SIG-M5 (cell line): ENCODE measurements around the gene C2orf81.
"Not testable (repeated sequence)": the region's sequence is repeated elsewhere in the genome, so short reads cannot be mapped to it uniquely, and the experiment has no call there.

Experiments used
- DNase-seq: peaks from one replicate; lab custom pipeline; 2025; lab: John Stamatoyannopoulos, UW

Gene C2orf81

DNA sequence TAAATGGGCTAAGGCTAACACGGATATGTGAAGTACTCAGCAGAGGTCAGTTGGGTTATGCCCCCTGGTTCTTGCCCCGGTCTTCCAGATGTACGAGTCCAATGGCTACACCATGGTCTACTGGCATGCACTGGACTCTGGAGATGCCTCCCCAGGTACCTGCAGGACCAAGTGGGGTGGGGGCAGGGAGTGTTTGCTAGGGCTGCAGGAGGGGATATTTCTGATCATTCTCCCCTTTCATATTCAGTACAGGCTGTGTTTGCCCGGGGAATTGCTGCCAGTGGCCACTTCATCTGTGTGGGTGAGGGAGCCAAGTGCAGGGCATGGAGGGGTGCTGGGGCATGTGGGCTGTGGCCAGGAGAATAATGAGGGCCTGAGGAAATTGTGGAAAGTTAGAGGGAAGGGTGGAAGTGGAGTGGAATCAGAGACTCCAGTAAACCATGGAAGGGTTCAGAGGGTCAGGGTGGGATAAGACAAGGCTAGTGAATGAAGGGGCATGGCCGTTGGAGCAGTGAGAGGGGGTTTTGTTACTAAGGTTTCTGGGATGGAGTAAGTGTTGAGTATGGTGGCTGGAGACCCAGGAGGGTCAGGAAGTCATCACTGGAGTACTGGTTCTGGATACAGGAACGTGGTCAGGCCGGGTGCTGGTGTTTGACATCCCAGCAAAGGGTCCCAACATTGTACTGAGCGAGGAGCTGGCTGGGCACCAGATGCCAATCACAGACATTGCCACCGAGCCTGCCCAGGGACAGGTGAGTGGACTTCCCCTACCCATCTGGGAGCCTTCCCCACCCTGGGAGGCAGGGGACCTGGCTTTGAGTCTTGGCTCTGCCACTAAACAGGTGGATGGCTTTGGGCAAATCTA is 2.0 kb upstream of the C2orf81 start:
- DNase-seq = no peak

GRCh38 chr2:74420443-74421103 is 846 bp downstream of the C2orf81 start:
- not testable (repeated sequence) for DNase-seq

- no peak for DNase-seq
Measured at GRCh38 chr2:74420006-74420405, 1.4 kb downstream of the C2orf81 start.

- no peak for DNase-seq
Measured at GRCh38 chr2:74419345-74419744, 2.1 kb downstream of the C2orf81 start.

- no peak for DNase-seq
Measured at GRCh38 chr2:74418312-74418711, 3.1 kb downstream of the C2orf81 start.

- no peak for DNase-seq
Measured at GRCh38 chr2:74417763-74418162, 3.7 kb downstream of the C2orf81 start.

- DNase-seq = no peak
Measured at GRCh38 chr2:74417197-74417596, 4.2 kb downstream of the C2orf81 start.

DNA sequence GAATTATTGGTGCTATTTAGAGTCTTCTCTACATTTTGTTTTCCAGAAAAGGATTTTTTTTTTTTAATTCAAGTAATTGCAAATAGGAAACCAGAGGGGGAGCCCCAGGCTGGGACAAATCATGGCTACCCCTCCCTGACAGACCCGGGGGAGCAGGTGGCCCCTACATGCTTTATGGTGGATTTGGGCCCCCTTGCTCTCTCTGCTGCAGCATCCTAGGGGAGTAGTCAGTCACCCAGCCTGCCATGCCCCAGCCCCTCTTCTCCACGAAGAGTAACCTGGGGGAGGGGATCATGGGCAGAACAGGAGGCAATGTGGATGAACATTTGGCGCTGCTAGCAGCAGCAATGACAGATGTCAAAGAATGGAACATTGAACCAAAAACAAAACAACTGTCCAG is 4.6 kb downstream of the C2orf81 start:
- no peak for DNase-seq

DNA sequence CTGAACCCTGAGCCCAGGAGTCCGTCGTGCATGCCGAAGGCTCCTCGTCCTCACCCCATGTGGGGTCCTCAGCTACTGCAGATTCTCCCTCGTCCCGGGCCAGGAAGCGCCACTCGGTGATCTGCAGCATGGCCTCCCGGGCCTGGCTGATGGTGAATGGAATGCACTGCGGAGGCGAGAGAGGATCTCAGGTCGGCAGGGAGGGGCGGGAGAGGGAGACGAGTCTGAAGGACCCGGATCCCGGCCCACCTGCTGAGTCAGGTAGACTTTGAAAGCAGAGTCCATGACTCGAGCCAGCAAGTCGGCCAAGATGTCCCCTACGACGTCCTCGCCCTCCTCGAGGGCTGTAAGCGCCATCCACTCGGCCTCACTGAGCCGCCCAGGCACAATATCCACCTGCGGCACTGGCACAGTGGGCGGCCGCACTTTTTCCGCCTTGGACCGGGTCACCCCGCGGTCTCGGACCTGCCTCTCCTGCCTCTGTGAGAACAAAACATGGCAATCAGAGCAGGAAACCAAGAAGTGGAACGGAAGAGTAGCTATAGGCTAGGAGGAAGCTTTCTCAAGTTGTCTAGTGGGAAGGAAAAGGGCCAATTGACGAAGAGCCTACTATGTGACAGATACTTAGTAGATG is 5.5 kb downstream of the C2orf81 start:
- no peak for DNase-seq

- DNase-seq = no peak
Measured at GRCh38 chr2:74414881-74415761, 6.3 kb downstream of the C2orf81 start.

GRCh38 chr2:74414441-74414840 is 7.0 kb downstream of the C2orf81 start:
- no peak for DNase-seq

- DNase-seq = no peak
Measured at GRCh38 chr2:74413001-74413698, 8.3 kb downstream of the C2orf81 start.

- DNase-seq = no peak
Measured at GRCh38 chr2:74407682-74408081, 13.7 kb downstream of the C2orf81 start.

- DNase-seq = no peak
Measured at GRCh38 chr2:74406035-74406434, 15.4 kb downstream of the C2orf81 start.

- no peak for DNase-seq
Measured at GRCh38 chr2:74401891-74402290, 19.5 kb downstream of the C2orf81 start.

DNA sequence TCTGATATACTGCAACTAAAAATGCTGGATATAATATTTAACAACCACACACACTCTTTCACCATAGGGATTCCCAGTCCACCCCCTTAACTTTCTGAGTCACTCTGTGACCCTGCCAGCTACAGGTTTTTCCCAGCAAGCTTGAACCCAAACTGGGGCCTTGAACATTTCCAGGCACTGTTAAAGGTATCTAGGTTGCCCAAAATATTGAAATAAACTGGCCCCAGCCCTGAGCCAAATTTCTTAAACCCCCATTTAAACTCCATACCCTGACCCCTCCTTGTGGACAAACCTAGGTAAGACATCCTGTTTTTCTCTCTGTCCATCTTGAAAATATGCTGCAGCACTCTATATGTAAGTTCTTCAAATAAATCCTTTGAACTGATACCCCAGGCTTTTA is 21.6 kb downstream of the C2orf81 start:
- DNase-seq = no peak

DNA sequence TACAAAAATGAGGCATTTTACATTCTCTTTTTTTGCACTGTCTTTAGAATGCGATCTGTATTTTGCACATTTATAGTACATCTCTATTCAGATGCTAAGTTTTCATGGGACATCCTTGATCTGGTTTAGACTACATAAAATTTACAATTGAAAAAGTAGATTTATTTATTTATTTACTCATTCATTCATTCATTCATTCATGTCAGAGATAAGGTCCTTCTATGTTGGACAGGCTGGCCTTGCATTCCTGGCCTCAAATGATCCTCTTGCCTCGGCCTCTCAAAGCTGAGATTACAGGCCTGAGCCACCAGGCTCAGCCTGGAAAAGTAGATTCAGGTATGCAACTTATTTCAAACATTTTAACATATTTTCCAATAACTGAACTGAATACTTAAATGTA is 25.3 kb downstream of the C2orf81 start:
- DNase-seq = no peak

DNA sequence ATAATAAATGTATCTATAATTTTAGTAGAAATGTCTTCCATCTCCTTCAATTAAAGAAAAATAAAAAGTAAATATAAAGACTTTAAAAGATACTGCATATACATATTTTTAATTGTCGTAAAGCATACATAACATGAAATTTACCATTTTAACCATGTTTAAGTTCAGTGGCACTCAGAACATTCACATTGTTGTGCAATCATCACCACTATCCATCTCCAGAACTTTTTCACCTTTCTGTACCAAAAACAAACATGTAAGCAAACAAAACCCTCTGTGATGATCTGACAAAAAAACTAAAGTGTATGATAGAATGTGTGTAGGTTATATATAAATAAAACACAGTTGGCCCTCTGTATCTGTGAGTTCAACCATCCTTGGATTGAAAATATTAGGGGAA is 27.9 kb downstream of the C2orf81 start:
- no peak for DNase-seq

DNA sequence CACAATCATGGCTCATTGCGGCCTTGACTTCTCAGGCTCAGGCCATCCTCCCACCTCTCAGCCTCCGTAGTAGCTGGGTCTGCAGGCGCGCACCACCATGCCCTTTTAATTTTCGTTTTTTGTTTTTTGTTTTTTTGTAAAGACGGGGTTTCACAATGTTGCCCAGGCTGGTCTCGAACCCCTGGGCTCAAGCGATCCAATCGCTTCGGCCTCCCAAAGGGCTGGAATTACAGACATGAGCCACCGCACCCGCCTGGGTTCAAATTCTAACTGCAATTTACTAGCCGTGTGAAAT is 29.0 kb downstream of the C2orf81 start:
- DNase-seq = no peak

- DNase-seq = peak; percentile 46
Measured at GRCh38 chr2:74391580-74392448, 29.6 kb downstream of the C2orf81 start.

DNA sequence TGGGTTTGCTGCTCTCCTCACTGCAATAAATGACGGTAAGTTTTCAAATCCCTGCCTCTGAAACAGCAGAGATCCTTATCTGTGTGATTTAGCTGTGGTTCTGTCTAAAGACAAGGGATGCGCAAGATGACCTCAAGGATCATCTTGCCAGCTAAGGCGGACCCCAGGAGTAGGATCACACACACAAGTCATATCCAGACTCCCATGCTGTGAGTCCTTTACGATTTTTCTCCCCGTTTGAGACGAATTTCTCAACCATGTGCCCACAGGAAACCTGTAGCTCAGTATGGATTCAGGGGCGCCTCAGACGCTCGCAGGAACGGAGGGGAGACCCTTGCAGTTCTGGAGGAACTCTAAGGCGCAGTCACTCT is 30.2 kb downstream of the C2orf81 start:
- DNase-seq = no peak
